Measurements from ENCODE around the gene TRIO.

- TF ChIP-seq CTCF (IDR thresholded peaks at IDR 0.05) (no peak), POLR2A (IDR thresholded peaks at IDR 0.05) (no peak), POLR2AphosphoS5 (IDR thresholded peaks at IDR 0.05) (no peak)
Measured at GRCh38 chr5:14180437-14180836, 37.3 kb downstream of the TRIO start.

Data from transverse colon (tissue), 4 donors.